NOMO-1 (cell line): Measurements from ENCODE around the gene NIPAL1.
A peak's percentile ranks its signal among the peaks of the same experiment; 100 is the strongest.

Experiments
- DNase-seq, 2 experiments: peaks; one replicate each; lab custom pipeline; 2025; ENCODE audit not compliant: unreplicated experiment in 2 of 2; lab: John Stamatoyannopoulos, UW

Gene NIPAL1

GRCh38 chr4:48058617-48059530 is 42.3 kb downstream of the NIPAL1 start:
- no peak for DNase-seq

- no peak for DNase-seq
These were observed 47.8 kb downstream of the NIPAL1 start for GRCh38 chr4:48064349-48064748.

GRCh38 chr4:48065587-48066052 is 49.0 kb downstream of the NIPAL1 start:
- DNase-seq: no peak

GRCh38 chr4:48067536-48067935 is 51.0 kb downstream of the NIPAL1 start:
- peak; percentile 58 to 65 for DNase-seq

- DNase-seq: no peak
These were observed 51.6 kb downstream of the NIPAL1 start for GRCh38 chr4:48068182-48068581.

- DNase-seq: no peak
These were observed 52.5 kb downstream of the NIPAL1 start for GRCh38 chr4:48069026-48069425.

GRCh38 chr4:48071191-48071590 is 54.6 kb downstream of the NIPAL1 start:
- DNase-seq: no peak

- no peak for DNase-seq
These were observed 57.1 kb downstream of the NIPAL1 start for GRCh38 chr4:48073567-48074103.

- no peak for DNase-seq
These were observed 58.1 kb downstream of the NIPAL1 start for GRCh38 chr4:48074657-48075056.

- no peak for DNase-seq
These were observed 61.9 kb downstream of the NIPAL1 start for GRCh38 chr4:48078425-48078824.

GRCh38 chr4:48078862-48079655 is 62.5 kb downstream of the NIPAL1 start:
- DNase-seq: no peak

GRCh38 chr4:48079972-48080391 is 63.4 kb downstream of the NIPAL1 start:
- no peak for DNase-seq

GRCh38 chr4:48081196-48081595 is 64.6 kb downstream of the NIPAL1 start:
- no peak for DNase-seq

- no peak for DNase-seq
These were observed 66.4 kb downstream of the NIPAL1 start for GRCh38 chr4:48082956-48083355.

GRCh38 chr4:48085821-48086589 is 69.4 kb downstream of the NIPAL1 start:
- no peak for DNase-seq
